Activated CD8-positive, alpha-beta memory T cell treated with anti-CD3 and anti-CD28 coated beads, Interleukin-2, amount 50 U/mL, for 24 hours (primary cell): ENCODE measurements around the gene JMY.

Source experiments
- DNase-seq: peaks from one replicate; pipeline ENCODE4 v3.0.0-alpha.2; 2020; ENCODE audit errors: extremely low read depth

The JMY gene

GRCh38 chr5:79295029-79295428 lies 59.1 kb downstream of the JMY start:
- no peak for DNase-seq

DNA sequence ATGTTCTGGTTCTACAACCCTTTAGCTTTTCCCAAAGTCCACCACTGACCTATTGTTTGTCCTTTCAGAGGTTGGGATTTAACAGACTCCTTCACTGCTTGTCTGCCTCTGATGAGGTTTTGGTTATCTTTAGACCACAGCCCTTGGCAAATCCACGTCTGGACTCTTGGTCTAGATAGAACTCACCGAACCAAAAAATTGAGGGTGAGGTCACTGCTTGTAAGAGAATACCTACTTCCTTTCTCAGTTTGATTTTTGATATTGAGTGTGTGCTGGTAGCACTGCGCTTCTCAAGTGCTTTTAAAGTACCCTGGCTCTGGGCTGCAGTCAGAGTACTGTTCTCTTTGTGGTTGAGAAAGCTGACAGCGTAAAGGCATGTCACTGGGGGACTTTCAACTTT lies 61.7 kb downstream of the JMY start:
- DNase-seq, result no peak

GRCh38 chr5:79301046-79301712 lies 65.2 kb downstream of the JMY start:
- DNase-seq, result no peak

DNA sequence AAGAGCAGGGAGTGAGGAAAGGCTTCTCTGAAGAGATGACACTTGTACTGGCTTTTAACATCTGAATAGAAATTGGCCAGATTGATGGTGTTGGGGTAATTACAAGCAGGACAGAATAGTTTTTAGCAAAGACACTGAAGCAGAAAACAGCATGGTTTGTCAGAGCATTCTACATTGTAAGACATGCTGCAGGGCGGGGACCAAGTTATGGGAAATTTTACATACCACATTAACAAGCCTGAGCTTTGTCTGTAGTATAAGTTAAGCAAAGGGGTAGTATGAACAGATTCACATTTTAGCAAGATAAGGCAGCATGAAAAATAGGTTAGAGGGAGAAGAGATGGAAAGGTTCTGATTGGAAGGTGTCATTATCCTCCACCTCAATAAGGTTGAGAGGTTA lies 66.5 kb downstream of the JMY start:
- DNase-seq, result no peak

- DNase-seq, result no peak
Observed at GRCh38 chr5:79305706-79306105, 69.8 kb downstream of the JMY start.

DNA sequence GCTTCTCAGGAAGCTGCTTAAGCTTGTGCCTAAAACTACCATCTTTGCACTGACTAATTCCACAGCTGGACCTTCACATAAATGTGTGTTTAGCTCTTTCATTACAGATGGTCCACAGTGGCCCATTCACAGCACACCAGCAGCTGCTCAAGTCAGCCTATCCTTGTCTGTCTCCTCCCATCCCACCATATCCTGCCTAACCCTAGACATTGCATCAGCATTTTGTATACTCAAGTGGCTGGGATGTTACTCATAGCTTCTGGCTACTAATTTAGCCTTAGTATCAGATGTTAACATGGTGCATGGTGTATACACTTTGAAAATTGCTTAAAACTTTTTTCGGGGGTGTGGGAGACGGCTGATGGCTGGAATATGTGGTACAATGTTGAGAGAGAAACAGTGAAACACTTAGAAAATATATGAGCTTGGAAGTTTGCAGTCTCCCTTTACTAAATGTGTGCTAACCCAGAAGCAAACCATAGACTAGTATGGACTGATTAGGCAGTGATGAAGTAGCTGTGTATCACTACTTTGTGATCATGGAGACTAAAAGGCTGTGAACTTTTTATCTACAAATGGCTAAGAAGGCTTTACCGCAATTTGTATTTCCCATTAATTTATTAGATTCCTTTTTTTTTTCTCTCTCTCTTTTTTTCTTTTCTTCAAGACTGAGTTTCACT lies 83.1 kb downstream of the JMY start:
- no peak for DNase-seq

DNA sequence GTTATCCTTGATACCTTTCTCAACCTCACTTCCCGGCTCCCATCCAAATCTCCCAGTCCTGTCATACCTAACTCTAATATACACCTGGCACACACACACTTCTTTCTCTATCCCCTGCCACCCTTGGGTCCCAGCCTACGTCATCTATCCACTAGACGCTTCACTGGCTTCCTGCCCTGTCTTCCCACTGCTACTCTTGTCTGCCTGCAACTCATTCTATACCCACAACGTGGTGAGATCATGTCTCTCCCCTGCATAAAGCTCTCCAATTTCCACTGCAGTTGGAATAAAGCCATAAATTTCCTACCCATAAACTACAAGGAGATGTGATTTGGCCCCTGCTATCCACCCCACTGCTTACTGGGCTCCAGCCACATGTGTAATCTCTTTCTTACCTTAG lies 93.5 kb downstream of the JMY start:
- no peak for DNase-seq

DNA sequence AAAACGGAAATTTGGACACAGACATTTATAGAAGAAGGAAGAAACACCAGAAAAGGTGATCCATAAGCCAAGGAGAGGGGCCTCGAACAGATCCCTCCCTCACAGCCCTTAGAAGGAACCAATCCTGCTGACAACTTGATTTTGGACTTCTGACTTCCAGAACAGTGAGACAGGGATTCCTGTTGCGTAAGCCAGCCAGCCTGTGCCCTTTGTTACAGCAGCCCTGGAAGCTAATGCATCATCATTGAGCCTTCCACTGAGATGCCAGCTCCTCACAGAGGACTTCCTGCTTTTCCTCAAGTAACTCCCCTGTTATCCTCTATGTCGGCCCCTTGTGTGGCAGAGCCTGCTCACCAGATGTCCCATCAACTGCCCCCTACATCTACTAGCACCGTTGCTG lies 94.1 kb downstream of the JMY start:
- DNase-seq, result no peak

GRCh38 chr5:79333852-79334557 lies 98.1 kb downstream of the JMY start:
- DNase-seq, result no peak

DNA sequence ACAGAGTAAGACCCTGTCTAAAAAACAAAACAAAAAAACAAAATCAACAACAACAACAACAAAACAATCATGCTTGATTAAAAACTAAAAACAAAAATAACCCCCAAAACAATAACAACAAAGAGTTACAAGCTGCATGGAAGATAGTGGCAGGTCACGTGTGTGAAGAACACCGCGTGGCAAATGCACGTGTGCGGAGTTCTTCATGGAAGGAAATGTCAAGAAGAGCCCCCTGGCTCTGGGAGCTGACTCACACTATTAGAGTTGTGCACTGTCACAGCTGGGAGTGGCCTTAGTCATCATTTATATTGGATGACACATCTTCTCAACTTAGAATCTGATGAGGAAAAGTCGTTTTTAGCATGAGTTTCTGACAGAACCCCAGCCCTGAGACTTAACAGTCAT lies 110.5 kb downstream of the JMY start:
- no peak for DNase-seq

- DNase-seq, result no peak
Observed at GRCh38 chr5:79349047-79349446, 113.1 kb downstream of the JMY start.

GRCh38 chr5:79349881-79350280 lies 114.0 kb downstream of the JMY start:
- no peak for DNase-seq

- DNase-seq, result no peak
Observed at GRCh38 chr5:79357398-79357797, 121.5 kb downstream of the JMY start.
